ENCODE measurements around the gene MINDY4.
A peak's percentile ranks its signal among the peaks of the same experiment; 100 is the strongest.

The MINDY4 gene

GRCh38 chr7:30906515-30907240 is 135.5 kb downstream of the MINDY4 start:
- no peak for DNase-seq

GRCh38 chr7:30907527-30908267 is 136.5 kb downstream of the MINDY4 start:
- no peak for DNase-seq

- no peak for DNase-seq
Observed at GRCh38 chr7:30908681-30909080, 137.5 kb downstream of the MINDY4 start.

- no peak for DNase-seq
Observed at GRCh38 chr7:30909431-30909830, 138.2 kb downstream of the MINDY4 start.

DNA sequence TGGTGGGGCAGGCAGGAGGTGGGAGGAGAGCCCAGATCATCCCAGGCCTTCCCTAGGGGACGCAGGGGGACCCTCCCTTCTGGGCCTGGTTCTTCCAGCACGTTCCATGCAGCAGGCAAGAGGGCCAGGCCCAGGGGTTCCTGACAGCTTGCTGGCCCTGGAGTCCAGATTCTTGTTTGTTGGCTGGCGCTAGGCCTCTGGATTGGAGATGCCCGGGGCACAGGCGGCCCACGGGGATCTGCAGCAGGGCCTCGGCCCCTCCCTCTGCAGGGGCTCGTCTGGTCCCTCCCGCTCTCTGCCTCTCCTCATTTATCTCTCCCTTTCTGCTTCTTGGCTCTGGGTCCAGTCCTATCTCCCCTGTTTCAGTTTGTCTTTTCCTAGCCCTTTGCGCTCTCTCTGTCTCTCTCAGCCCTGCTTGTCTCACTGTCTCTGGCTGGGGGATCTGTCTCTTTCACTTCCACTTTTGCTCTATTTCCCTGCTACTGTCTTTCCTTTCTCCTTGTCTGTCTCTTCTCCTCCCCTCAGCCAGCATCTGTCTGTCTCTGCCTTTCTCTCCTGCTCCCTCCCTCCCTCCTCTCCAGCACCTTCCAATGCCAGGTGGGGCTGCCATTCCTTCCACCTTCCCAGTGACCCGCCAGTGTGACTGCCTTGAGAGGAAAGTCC is 139.3 kb downstream of the MINDY4 start:
- DNase-seq: peak; percentile 27

- no peak for DNase-seq
Observed at GRCh38 chr7:30911133-30911532, 139.9 kb downstream of the MINDY4 start.

DNA sequence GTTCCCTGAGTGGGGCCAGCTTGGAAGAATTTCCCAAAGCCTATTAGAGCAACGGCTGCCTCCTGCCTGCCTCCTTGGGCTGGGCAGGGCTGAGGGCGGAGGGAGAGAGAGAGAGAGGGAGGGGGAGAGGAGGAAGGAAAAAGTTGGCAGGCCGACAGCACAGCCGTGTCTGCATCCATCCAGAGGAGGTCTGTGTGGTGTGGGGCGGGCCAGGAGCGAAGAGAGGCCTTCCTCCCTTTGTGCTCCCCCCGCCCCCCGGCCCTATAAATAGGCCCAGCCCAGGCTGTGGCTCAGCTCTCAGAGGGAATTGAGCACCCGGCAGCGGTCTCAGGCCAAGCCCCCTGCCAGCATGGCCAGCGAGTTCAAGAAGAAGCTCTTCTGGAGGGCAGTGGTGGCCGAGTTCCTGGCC is 140.3 kb downstream of the MINDY4 start, which contains the start of gene AQP1:
Gene AQP1, plus strand, starts transcription at position 293 of the 409 bp plus-strand sequence. Its CDS starts 57 bp downstream, at position 350.
- peak; percentile 61 for DNase-seq

GRCh38 chr7:30912021-30912730 is 141.0 kb downstream of the MINDY4 start:
- peak; percentile 36 for DNase-seq

DNA sequence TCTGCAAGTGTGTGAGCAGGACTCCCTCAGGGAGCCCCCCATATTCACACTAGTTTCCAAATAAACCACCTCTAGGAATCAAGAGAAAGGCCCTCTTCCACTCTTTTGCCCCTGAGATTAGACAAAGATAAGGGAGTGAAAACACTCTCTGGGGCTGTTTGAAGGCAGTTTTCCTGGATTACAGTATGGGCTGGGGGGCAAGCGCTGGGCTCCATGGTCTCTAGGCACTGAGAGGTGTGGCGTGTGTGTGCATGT is 141.4 kb downstream of the MINDY4 start:
- no peak for DNase-seq

DNA sequence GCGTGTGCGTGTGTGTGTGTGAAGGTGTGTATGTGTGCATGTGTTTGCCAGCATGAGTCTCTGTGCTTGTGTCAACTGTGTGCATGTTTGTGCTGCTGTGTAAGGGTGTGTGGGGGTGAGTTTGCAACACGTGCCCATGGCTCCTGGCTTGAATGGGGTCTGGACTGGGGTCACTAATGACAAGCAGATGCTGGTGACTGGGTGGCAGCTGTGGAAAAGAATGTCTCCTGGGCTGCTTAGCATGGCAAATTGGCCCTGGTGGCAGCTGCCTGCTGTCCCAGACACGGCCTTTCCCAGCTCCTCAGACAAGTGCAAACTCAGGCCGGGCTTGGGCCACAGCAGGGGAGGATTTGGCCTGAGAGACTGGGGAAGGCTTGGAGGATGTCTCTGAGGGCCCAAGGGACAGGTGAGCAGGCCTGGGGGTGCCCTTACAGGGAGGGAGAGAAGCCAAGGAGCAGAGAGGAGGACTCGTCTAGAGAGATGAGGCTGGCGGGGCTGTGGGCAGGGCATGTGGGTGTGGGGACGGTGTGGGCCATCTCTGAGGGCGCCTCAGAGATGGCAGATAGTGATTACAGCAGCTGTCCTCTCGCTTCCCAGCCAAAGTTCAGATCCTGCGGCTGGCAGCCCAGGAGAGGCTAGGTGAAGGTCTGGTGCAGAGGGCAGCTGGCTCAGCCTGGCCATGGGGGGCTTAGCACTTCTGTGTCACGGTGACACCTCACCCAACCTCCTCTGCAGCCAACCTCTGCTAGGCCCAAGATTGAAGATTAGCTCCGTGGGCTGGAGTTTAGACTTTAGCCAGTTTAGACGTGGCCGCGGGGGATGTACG is 142.0 kb downstream of the MINDY4 start:
- peak; percentile 12 for DNase-seq

DNA sequence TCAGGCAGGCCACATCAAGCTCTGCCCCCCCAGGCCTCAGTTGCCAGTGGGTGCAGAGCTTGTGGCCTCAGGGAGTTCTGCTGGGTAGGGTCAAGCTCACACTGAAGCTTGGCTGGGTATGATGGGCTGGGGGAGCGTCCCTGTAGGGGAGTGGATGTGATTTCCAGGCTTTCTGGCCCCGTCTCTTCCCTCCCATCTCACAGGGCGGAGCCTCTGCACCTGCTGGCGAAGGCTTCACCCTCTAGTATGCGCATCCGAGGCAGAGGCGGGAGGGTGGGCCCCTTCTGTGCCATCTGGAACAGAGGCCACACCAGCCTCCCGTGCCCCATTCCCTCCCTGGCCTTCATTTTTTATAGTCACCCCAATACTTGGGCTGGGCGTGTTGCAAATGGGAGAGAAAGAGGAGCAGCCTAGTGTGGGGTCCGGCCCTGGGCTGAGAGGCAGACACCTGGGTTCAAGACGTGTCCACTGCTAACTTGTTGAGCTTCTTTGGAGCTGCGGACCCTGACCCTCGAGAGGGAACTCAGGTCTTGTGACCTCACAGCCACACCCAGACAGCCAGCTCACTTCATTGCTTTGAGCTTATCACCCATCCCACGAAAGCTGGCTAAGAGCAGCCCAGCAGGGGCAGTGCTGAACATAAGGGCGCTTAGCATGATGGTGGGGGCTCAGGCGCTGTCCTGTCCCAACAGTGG is 142.8 kb downstream of the MINDY4 start:
- no peak for DNase-seq

DNA sequence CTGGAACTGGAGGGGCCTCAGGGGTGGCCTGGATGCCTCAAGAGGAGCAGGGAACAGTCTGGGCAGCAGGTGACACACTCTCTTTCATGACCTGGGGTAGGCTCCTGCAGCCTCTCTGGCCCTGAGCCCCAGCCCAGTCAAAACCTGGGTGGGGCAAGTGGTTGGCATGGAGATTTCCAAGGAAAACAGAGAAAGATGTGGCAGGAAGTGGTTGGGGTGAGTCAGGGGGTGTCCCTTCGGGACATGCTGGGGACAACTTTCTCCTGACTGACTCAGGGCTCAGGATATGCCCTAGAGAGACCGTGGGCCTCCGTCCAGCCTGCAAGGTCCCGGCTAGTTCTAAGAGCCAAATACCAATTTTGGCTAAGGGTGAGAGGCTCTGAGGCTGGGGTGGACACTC is 143.4 kb downstream of the MINDY4 start:
- peak; percentile 15 for DNase-seq

GRCh38 chr7:30915005-30915601 is 143.9 kb downstream of the MINDY4 start:
- no peak for DNase-seq

GRCh38 chr7:30915751-30916150 is 144.5 kb downstream of the MINDY4 start:
- DNase-seq: no peak

GRCh38 chr7:30916255-30916654 is 145.0 kb downstream of the MINDY4 start:
- DNase-seq: peak; percentile 30

GRCh38 chr7:30916767-30917166 is 145.6 kb downstream of the MINDY4 start:
- DNase-seq: no peak

DNA sequence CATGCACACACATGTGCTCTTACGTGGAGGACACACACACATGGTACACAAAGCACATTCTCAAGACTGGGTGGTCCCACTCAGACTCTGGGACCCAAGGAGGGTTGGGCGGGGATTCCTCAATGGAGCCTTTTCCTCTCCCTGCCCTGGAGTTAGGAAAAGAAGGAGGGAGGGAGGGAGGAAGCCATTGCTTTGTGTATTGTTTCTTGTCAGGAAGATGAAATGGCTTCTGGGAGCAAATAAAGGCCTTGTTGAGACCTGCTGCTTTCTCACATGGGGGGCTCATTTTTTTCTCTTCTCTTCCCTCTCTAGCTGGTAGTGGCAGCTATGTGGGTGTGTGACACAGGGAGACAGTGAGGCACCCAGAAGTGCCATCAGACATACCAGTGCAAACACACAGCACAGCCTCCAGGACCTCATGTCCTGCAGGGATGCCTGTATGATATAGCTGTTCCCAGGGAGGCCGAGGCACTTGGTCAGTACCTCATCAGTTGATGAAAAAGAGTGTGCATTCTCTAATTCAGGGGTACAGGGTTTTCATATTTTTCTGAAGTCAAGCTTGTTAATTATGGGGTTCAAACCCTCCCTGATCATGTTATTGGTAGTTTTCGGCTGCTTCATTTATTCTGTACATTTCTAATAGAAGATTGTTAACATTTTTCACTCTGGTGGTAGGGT is 146.1 kb downstream of the MINDY4 start:
- peak; percentile 11 for DNase-seq

DNA sequence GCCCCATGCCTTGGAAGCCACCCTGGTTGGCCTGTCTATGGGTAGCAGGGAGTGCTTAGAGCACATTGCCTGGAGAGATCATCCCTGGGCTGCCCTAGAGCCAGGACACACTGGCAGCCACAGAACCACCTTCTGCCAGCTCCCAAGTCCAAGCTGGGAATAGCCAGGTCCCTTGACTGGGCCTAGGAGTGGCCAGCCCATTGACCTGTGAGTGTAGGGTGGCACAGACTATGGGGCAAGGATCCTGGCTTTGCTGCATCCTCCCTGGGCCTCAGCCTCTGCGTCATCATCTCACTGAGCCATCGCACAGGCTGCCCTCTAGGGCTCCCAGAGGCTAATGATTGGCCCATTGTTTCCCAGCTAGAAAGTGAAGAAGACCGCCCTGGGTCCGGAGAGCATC is 147.5 kb downstream of the MINDY4 start:
- no peak for DNase-seq

- peak; percentile 88 for DNase-seq
Observed at GRCh38 chr7:30920021-30920583, 148.9 kb downstream of the MINDY4 start.
